ENCODE data around the gene HSD3B2. TPM values are rescaled to one million over a fixed set of nuclear protein-coding genes. Genes with fewer than 3 reads are reported as not detected.

The HSD3B2 gene
- not detected for total RNA-seq
- polyA plus RNA-seq (ENCODE audit: insufficient read depth, low read depth, low replicate concordance): 0.60 TPM
- long read RNA-seq, donor 1: 0 reads
- long read RNA-seq, donor 2: 0 reads
- long read RNA-seq, donor 3: 0 reads
- long read RNA-seq, donor 4: 0 reads
- long read RNA-seq, donor 5: 0 reads
- long read RNA-seq, donor 6: 0 reads
- long read RNA-seq, donor 7: 0 reads
- long read RNA-seq, donor 8: 0 reads
- long read RNA-seq, donor 9: 0 reads
- long read RNA-seq, donor 10: 0 reads

GRCh38 chr1:119414950-119415349 is at the start of gene HSD3B2:
HSD3B2 (plus strand) TSS chr1:119415150; CDS start chr1:119415420, 270 bp downstream.
- FAIRE-seq: no peak
- H3K4me3 ChIP-seq (ENCODE audit: low read length in 3 of 3): no peak within 1 kb of the TSS
- intact Hi-C loops (cut with DNase I): no loop called here
- DNase-seq: no peak
- no peak for TF ChIP-seq CTCF (IDR thresholded peaks at IDR 0.05; ENCODE audit: borderline replicate concordance, extremely low read depth, insufficient read depth)
- H3K27ac ChIP-seq (ENCODE audit: low read depth in 2 of 2, low read length in 2 of 2): no peak within 1 kb of the TSS
- H3K4me1 ChIP-seq (ENCODE audit: control insufficient read depth in 2 of 3, insufficient read depth in 2 of 3, low read depth in 1 of 3, low read length in 3 of 3): no peaks in the 10 kb centered on the region
- no peak within 1 kb of the TSS for H3K9ac ChIP-seq (ENCODE audit: low read length in 3 of 3)
- no peaks in the 10 kb centered on the region for H3K27me3 ChIP-seq (ENCODE audit: control insufficient read depth, insufficient read depth, low read length)
- H3K9me3 ChIP-seq (ENCODE audit: control insufficient read depth in 2 of 3, insufficient read depth in 1 of 3, low read length in 3 of 3): no peaks in the 10 kb centered on the region
- H3K36me3 ChIP-seq (ENCODE audit: control insufficient read depth in 2 of 3, insufficient read depth in 3 of 3, low read length in 3 of 3): no peaks in the 10 kb centered on the region

- no peak for FAIRE-seq
- no peaks in the 10 kb centered on the region for H3K9me3 ChIP-seq (ENCODE audit: control insufficient read depth in 2 of 3, insufficient read depth in 1 of 3, low read length in 3 of 3)
- intact Hi-C loops (cut with DNase I): no loop called here
- no peak overlapping the region for H3K27ac ChIP-seq (ENCODE audit: low read depth in 2 of 2, low read length in 2 of 2)
- H3K4me3 ChIP-seq (ENCODE audit: low read length in 3 of 3): peak overlapping the region in 1 of 3 donors; percentile 9
- no peaks in the 10 kb centered on the region for H3K36me3 ChIP-seq (ENCODE audit: control insufficient read depth in 2 of 3, insufficient read depth in 3 of 3, low read length in 3 of 3)
- no peak for TF ChIP-seq CTCF (IDR thresholded peaks at IDR 0.05; ENCODE audit: borderline replicate concordance, extremely low read depth, insufficient read depth)
- peaks cover 0 to 12% (median 3%) of the 10 kb centered on the region in 3 donors for H3K4me1 ChIP-seq (ENCODE audit: control insufficient read depth in 2 of 3, insufficient read depth in 2 of 3, low read depth in 1 of 3, low read length in 3 of 3)
- no peak overlapping the region for H3K9ac ChIP-seq (ENCODE audit: low read length in 3 of 3)
- H3K27me3 ChIP-seq (ENCODE audit: control insufficient read depth, insufficient read depth, low read length): no peaks in the 10 kb centered on the region
- no peak for DNase-seq
Observed at GRCh38 chr1:119366424-119366823, 48.5 kb upstream of the HSD3B2 start.

GRCh38 chr1:119367432-119368124 is 47.4 kb upstream of the HSD3B2 start:
- Histone ChIP-seq H3K36me3 (ENCODE audit: control insufficient read depth in 2 of 3, insufficient read depth in 3 of 3, low read length in 3 of 3) (no peaks in the 10 kb centered on the region), H3K9me3 (ENCODE audit: control insufficient read depth in 2 of 3, insufficient read depth in 1 of 3, low read length in 3 of 3) (no peaks in the 10 kb centered on the region), H3K4me3 (ENCODE audit: low read length in 3 of 3) (peak overlapping the region in 1 of 3 donors; percentile 22), H3K27me3 (ENCODE audit: control insufficient read depth, insufficient read depth, low read length) (no peaks in the 10 kb centered on the region), H3K27ac (ENCODE audit: low read depth in 2 of 2, low read length in 2 of 2) (peak overlapping the region in 1 of 2 donors; percentile 26), H3K9ac (ENCODE audit: low read length in 3 of 3) (no peak overlapping the region), H3K4me1 (ENCODE audit: control insufficient read depth in 2 of 3, insufficient read depth in 2 of 3, low read depth in 1 of 3, low read length in 3 of 3) (peaks cover 0 to 12% (median 3%) of the 10 kb centered on the region in 3 donors)
- TF ChIP-seq CTCF (IDR thresholded peaks at IDR 0.05; ENCODE audit: borderline replicate concordance, extremely low read depth, insufficient read depth): peak; percentile 98
- intact Hi-C loops (cut with DNase I): no loop called here
- DNase-seq (peak in 2 of 5 donors; percentile 60 to 66), FAIRE-seq (no peak)
